ENCODE data around the gene FUT9.
"Not testable (repeated sequence)": the region's sequence is repeated elsewhere in the genome, so short reads cannot be mapped to it uniquely, and the experiment has no call there.

DNA sequence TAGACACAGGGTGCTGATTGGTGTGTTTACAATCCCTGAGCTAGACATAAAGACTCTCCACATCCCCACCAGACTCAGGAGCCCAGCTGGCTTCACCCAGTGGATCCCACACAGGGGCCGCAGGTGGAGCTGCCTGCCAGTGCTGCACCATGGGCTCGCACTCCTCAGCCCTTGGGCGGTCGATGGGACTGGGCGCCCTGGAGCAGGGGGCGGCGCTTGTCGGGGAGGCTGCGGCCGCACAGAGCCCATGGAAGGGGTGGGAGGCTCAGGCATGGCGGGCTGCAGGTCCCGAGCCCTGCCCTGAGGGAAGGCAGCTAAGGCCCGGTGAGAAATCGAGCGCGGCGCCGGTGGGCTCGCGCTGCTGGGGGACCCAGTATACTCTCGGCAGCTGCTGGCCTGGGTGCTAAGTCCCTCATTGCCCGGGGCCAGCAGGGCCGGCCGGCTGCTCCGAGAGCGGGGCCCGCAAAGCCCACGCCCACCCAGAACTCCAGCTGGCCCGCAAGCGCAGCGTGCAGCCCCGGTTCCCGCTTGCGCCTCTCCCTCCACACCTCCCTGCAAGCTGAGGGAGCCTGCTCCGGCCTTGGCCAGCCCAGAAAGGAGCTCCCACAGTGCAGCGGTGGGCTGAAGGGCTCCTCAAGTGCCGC lies 245.1 kb downstream of the FUT9 start:
- TF ChIP-seq, protein P1, sequence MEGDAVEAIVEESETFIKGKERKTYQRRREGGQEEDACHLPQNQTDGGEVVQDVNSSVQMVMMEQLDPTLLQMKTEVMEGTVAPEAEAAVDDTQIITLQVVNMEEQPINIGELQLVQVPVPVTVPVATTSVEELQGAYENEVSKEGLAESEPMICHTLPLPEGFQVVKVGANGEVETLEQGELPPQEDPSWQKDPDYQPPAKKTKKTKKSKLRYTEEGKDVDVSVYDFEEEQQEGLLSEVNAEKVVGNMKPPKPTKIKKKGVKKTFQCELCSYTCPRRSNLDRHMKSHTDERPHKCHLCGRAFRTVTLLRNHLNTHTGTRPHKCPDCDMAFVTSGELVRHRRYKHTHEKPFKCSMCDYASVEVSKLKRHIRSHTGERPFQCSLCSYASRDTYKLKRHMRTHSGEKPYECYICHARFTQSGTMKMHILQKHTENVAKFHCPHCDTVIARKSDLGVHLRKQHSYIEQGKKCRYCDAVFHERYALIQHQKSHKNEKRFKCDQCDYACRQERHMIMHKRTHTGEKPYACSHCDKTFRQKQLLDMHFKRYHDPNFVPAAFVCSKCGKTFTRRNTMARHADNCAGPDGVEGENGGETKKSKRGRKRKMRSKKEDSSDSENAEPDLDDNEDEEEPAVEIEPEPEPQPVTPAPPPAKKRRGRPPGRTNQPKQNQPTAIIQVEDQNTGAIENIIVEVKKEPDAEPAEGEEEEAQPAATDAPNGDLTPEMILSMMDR (IDR thresholded peaks at IDR 0.05; ENCODE audit: low read depth, low read length, poor library complexity, severe bottlenecking), result not testable (repeated sequence)
- TF ChIP-seq EZH2phosphoT487 (IDR thresholded peaks at IDR 0.05; ENCODE audit: borderline replicate concordance, low read length), result not testable (repeated sequence)

Data from DOHH2 (cell line).